Tibial artery (tissue), 4 donors: ENCODE data around the gene MUL1.

Experiments used
- DNase-seq, 2 donors: peaks; one replicate each; pipeline ENCODE4 v3.0.0-alpha.2; 2019
- H3K27ac ChIP-seq, 2 donors: fragments of 200-600 bp; sonication (generic) in 1 of 2; 1 replicate in 1 of 2; 2 replicates in 1 of 2; pipeline ENCODE4 v1.5.1; 2018 to 2019; ENCODE audit warnings: mild to moderate bottlenecking in 1 of 2
- H3K27me3 ChIP-seq, 2 donors: fragments of 200-600 bp; sonication (generic) in 1 of 2; one replicate each; pipeline versions ENCODE4 v1.5.1 to v1.6.0; 2016 to 2019
- H3K36me3 ChIP-seq, 3 donors: fragments of 200-600 bp; sonication (generic) in 2 of 3; one replicate each; pipeline ENCODE4 v1.5.1; 2016 to 2019; ENCODE audit warnings: mild to moderate bottlenecking in 2 of 3
- H3K4me1 ChIP-seq, 4 donors: fragments of 200-600 bp; sonication (generic) in 2 of 4; 1 replicate in 3 of 4; 2 replicates in 1 of 4; pipeline ENCODE4 v1.5.1; 2016 to 2019
- H3K4me3 ChIP-seq, 2 donors: fragments of 200-600 bp; sonication (generic) in 1 of 2; 1 replicate in 1 of 2; 2 replicates in 1 of 2; pipeline ENCODE4 v1.5.1; 2018 to 2019; ENCODE audit warnings: mild to moderate bottlenecking in 2 of 2
- H3K9me3 ChIP-seq, 3 donors: fragments of 200-600 bp; sonication (generic) in 1 of 3; one replicate each; pipeline ENCODE4 v1.5.1; 2016 to 2019
- intact Hi-C: fragments of 100-400 bp; cut with DNase I; formaldehyde crosslinking; loops from one replicate; pipeline ENCODE4 v1.15.0; 2023; ENCODE audit warnings: low total_unique reads
- TF ChIP-seq, protein P1 (sequence below), 2 experiments: fragments of 200-600 bp in 1 of 2; fragments of 450-650 bp in 1 of 2; IDR thresholded peaks; one replicate each; pipeline ENCODE4 v1.5.1; 2017 to 2019; ENCODE audit warnings: antibody characterized with exemption in 2 of 2, mild to moderate bottlenecking in 1 of 2, moderate library complexity in 1 of 2

The MUL1 gene

DNA sequence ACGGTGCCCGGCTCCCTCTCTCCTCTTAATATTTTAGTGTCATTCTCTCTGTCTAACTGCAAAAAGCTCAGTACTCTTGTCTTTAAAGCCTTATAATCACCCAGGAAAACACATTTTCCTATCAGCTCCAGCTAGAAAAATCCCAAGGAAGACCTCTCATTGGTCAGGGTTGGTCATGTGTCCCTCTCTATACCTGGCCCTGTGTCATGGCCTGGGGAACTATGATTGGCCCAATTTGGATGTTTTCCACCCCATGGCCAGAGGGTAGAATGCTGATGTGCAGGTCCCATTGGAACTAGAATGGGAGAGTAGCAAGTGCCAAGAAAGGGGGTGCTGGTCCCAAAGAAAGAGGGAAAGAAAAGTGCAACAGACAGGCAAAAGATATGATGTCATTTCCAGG lies 49.2 kb downstream of the MUL1 start:
- no peak overlapping the region for H3K27ac ChIP-seq
- H3K36me3 ChIP-seq = no peaks in the 10 kb centered on the region
- H3K4me1 ChIP-seq = no peaks in the 10 kb centered on the region
- H3K9me3 ChIP-seq = no peaks in the 10 kb centered on the region
- intact Hi-C loops = no loop called here
- no peak overlapping the region for H3K4me3 ChIP-seq
- no peak for DNase-seq
- TF ChIP-seq, protein P1, sequence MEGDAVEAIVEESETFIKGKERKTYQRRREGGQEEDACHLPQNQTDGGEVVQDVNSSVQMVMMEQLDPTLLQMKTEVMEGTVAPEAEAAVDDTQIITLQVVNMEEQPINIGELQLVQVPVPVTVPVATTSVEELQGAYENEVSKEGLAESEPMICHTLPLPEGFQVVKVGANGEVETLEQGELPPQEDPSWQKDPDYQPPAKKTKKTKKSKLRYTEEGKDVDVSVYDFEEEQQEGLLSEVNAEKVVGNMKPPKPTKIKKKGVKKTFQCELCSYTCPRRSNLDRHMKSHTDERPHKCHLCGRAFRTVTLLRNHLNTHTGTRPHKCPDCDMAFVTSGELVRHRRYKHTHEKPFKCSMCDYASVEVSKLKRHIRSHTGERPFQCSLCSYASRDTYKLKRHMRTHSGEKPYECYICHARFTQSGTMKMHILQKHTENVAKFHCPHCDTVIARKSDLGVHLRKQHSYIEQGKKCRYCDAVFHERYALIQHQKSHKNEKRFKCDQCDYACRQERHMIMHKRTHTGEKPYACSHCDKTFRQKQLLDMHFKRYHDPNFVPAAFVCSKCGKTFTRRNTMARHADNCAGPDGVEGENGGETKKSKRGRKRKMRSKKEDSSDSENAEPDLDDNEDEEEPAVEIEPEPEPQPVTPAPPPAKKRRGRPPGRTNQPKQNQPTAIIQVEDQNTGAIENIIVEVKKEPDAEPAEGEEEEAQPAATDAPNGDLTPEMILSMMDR (IDR thresholded peaks at IDR 0.05) = no peak
- H3K27me3 ChIP-seq = peaks cover 0 to 40% of the 10 kb centered on the region in 2 donors

DNA sequence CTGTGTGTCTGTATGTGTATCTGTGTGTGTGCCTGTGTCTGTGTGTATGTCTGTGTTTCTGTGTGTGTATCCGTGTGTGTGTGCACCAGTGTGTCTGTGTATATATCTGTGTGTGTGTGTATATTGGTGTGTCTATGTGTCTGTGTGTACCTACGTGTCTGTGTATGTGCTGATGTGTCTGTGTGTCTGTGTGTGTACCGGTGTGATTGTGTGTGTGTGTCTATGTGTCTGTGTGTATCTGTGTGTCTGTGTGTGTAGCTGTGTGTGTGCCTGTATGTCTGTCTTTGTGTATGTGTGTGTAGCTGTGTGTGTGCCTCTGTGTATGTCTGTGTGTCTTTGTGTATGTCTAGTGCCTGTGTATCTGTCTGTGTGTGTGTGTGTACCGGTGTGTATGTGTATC lies 53.9 kb downstream of the MUL1 start:
- intact Hi-C loops = no loop called here
- Histone ChIP-seq H3K27me3 (peaks cover 0 to 59% of the 10 kb centered on the region in 2 donors), H3K36me3 (no peaks in the 10 kb centered on the region), H3K9me3 (no peaks in the 10 kb centered on the region), H3K4me3 (no peak overlapping the region), H3K27ac (no peak overlapping the region), H3K4me1 (no peaks in the 10 kb centered on the region)
- TF ChIP-seq, protein P1 (IDR thresholded peaks at IDR 0.05) = no peak
- DNase-seq = no peak

DNA sequence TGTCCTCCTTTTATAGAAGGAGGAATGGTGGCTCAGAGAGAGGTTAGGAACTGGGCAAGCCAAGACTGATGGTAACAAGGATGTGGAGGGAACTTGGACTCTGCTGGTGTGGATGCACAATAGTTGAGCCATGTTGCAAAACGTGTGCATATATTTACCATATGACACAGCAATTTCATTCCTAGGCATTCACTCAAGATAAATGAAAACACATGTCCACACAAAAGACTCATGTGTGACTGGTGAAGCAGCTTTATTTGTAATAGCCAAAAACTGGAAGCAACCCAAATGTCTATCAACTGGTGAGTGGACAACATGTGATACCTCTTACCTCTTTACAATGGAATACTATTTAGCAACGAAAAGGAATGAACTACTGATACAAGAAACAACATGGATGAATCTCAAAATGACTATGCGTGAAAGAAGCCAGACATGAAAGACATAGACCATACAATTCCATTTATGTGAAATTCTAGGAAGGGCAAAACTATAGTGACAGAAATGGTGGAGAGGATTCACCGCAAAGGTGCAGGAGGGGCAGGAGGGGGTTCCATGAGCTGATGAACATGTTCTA lies 58.1 kb downstream of the MUL1 start:
- TF ChIP-seq, protein P1 (IDR thresholded peaks at IDR 0.05) = no peak
- no peak overlapping the region for H3K27ac ChIP-seq
- H3K4me1 ChIP-seq = no peaks in the 10 kb centered on the region
- no peaks in the 10 kb centered on the region for H3K9me3 ChIP-seq
- peaks cover 0 to 55% of the 10 kb centered on the region in 2 donors for H3K27me3 ChIP-seq
- H3K36me3 ChIP-seq = no peaks in the 10 kb centered on the region
- intact Hi-C loops = no loop called here
- H3K4me3 ChIP-seq = no peak overlapping the region
- no peak for DNase-seq
